GM23338 (cell line): ENCODE measurements around the gene HPS6.

ENCODE experiments used
- CREB1 ChIP-seq: fragments of 250-450 bp; sonication (Bioruptor Pico); IDR thresholded peaks from 2 replicates; pipeline ENCODE4 v1.5.0; 2020; ENCODE audit warnings: low read depth, mild to moderate bottlenecking, moderate library complexity
- CTCF ChIP-seq, 2 experiments: fragments of 200-600 bp in 1 of 2; sonication (generic) in 1 of 2; conservative IDR thresholded peaks; 2 replicates each; pipeline versions ENCODE4 v1.5.1 to v1.6.1; 2016 to 2017; ENCODE audit warnings: antibody characterized with exemption in 2 of 2, low read depth in 2 of 2, mild to moderate bottlenecking in 2 of 2, moderate library complexity in 1 of 2
- EZH2 ChIP-seq: fragments of 200-600 bp; sonication (generic); IDR thresholded peaks from one replicate; pipeline ENCODE4 v1.8.0; 2017; ENCODE audit warnings: antibody characterized with exemption, mild to moderate bottlenecking, low read depth; ENCODE audit not compliant: unreplicated experiment
- EZH2phosphoT487 ChIP-seq: fragments of 200-600 bp; sonication (generic); IDR thresholded peaks from one replicate; pipeline ENCODE4 v1.8.1; 2018; ENCODE audit warnings: antibody characterized with exemption; ENCODE audit not compliant: unreplicated experiment
- JUNB ChIP-seq: IDR thresholded peaks from one replicate; pipeline ENCODE4 v1.6.1; 2016; ENCODE audit warnings: antibody characterized with exemption; ENCODE audit not compliant: unreplicated experiment
- POLR2AphosphoS5 ChIP-seq: IDR thresholded peaks from 2 replicates; pipeline ENCODE4 v1.6.1; 2016; ENCODE audit warnings: antibody characterized with exemption, low read depth
- STAT1 ChIP-seq: IDR thresholded peaks from one replicate; pipeline ENCODE4 v1.6.1; 2016; ENCODE audit warnings: antibody characterized with exemption; ENCODE audit not compliant: unreplicated experiment
- ZNF114 ChIP-seq: fragments of 250-450 bp; sonication (Bioruptor Pico); IDR thresholded peaks from 2 replicates; pipeline ENCODE4 v1.5.0; 2020; ENCODE audit warnings: mild to moderate bottlenecking, moderate library complexity
- ZNF462 ChIP-seq: fragments of 250-450 bp; sonication (Bioruptor Pico); IDR thresholded peaks from 2 replicates; pipeline ENCODE4 v1.5.0; 2020; ENCODE audit warnings: mild to moderate bottlenecking, moderate library complexity
- TF ChIP-seq, protein P1 (sequence below): IDR thresholded peaks from one replicate; pipeline ENCODE4 v1.6.1; 2018; ENCODE audit warnings: antibody characterized with exemption; ENCODE audit not compliant: unreplicated experiment
- TF ChIP-seq, protein P2 (sequence below): IDR thresholded peaks from 2 replicates; pipeline ENCODE4 v1.6.1; 2016; ENCODE audit warnings: antibody characterized with exemption

DNA sequence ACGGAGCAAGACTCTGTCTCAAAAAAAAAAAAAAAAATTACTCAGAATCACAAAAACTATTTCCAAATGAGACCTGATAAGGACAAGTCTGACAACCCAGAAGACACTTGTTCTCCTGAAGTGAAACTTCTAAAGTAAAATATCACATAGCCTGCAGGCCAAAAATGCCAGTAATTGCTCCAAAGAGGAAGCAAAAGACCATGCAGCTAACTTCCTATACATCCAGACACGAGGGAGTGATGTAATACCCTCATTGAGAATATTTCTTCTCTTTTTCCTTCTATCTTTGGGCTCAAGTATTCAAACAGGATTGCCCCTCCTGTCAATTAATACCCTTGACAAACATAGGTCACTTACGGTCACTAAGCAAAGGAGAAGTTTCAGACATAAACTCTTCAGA lies 40.4 kb upstream of the HPS6 start:
- TF ChIP-seq POLR2AphosphoS5 (no peak), CTCF (conservative IDR thresholded peaks at IDR 0.05; ENCODE audit: low read depth in 2 of 2) (no peak), EZH2 (no peak), CREB1 (CRISPR knock-in tag) (no peak), JUNB (no peak), EZH2phosphoT487 (no peak), ZNF114 (no peak), STAT1 (no peak), ZNF462 (CRISPR knock-in tag) (no peak)
- TF ChIP-seq, protein P1, sequence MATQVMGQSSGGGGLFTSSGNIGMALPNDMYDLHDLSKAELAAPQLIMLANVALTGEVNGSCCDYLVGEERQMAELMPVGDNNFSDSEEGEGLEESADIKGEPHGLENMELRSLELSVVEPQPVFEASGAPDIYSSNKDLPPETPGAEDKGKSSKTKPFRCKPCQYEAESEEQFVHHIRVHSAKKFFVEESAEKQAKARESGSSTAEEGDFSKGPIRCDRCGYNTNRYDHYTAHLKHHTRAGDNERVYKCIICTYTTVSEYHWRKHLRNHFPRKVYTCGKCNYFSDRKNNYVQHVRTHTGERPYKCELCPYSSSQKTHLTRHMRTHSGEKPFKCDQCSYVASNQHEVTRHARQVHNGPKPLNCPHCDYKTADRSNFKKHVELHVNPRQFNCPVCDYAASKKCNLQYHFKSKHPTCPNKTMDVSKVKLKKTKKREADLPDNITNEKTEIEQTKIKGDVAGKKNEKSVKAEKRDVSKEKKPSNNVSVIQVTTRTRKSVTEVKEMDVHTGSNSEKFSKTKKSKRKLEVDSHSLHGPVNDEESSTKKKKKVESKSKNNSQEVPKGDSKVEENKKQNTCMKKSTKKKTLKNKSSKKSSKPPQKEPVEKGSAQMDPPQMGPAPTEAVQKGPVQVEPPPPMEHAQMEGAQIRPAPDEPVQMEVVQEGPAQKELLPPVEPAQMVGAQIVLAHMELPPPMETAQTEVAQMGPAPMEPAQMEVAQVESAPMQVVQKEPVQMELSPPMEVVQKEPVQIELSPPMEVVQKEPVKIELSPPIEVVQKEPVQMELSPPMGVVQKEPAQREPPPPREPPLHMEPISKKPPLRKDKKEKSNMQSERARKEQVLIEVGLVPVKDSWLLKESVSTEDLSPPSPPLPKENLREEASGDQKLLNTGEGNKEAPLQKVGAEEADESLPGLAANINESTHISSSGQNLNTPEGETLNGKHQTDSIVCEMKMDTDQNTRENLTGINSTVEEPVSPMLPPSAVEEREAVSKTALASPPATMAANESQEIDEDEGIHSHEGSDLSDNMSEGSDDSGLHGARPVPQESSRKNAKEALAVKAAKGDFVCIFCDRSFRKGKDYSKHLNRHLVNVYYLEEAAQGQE: no peak
- TF ChIP-seq, protein P2, sequence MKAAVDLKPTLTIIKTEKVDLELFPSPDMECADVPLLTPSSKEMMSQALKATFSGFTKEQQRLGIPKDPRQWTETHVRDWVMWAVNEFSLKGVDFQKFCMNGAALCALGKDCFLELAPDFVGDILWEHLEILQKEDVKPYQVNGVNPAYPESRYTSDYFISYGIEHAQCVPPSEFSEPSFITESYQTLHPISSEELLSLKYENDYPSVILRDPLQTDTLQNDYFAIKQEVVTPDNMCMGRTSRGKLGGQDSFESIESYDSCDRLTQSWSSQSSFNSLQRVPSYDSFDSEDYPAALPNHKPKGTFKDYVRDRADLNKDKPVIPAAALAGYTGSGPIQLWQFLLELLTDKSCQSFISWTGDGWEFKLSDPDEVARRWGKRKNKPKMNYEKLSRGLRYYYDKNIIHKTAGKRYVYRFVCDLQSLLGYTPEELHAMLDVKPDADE: no peak
